Myocyte (in vitro differentiated cells): ENCODE data around the gene SFMBT1. TPM values are rescaled to one million over a fixed set of nuclear protein-coding genes. Genes with fewer than 3 reads are reported as not detected.

Source experiments
- DNase-seq: peaks from one replicate; pipeline ENCODE4 v3.0.0-alpha.2; 2012; ENCODE audit warnings: low read depth
- total RNA-seq: library from RNA; depleted of rRNA; stranded (reverse); fragments of >200 nt; gene quantifications from 2 replicates; pipeline ENCODE4 v1.2.3, GENCODE V29; 2014

Gene SFMBT1
- total RNA-seq, 1 donor from 2014 or later, result 8.1 TPM

DNA sequence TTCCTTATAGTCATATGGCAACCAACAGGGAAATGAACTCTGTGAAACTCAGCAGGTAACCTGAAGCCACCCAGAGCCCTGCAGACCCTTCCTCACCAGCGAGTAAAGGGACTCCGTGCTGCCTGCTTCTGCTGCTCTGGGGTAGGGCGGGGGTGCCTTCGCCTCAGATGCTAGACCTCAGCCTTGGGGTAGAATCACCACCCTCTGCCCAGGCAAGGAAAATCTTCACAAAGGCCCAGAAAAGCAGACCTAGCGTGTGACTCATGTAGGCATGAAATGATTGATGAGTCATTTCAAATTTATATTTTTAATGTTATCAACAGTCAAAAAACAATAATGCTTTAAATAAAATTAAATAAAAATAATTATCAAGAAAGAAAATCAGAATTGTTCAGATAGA is 155.1 kb downstream of the SFMBT1 start:
- no peak for DNase-seq

DNA sequence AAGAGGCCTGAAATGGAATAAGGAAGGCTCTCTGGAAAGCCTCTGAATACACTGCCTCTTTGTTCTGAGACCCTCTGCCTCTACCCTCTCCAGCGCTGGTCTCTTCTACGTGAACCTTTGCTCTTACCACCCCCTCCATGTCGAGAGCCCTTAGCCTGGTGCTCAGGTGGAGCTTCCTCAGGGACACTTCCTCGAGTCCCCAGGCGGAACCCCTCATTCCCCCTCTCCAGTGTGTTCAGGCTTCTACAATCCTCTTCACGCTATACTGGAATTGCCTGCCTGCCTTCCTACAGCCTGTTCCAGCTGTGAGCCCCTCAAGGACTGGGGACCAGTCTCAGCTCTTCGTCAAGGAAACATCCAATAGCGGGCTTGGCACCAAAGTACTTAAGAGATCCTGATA is 156.0 kb downstream of the SFMBT1 start:
- DNase-seq, result no peak

DNA sequence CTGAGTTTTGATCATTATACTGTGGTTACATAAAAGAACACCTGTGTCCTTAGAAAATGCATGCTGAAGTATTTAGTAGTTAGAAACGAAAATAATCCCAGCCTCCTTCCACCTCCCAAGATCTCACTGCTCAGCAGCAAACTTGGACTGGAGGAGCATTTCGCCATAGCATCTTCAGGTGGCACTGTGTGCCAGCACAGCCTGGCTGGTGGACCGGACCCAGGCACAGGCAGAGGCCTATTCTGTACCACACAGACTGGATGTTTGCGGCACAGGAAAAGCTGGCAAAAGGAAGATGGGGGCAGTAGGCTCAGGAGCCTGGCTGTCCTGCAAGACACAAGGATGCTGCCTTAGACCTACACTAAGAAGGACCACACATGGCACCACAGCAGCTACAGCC is 158.7 kb downstream of the SFMBT1 start:
- DNase-seq, result no peak

DNA sequence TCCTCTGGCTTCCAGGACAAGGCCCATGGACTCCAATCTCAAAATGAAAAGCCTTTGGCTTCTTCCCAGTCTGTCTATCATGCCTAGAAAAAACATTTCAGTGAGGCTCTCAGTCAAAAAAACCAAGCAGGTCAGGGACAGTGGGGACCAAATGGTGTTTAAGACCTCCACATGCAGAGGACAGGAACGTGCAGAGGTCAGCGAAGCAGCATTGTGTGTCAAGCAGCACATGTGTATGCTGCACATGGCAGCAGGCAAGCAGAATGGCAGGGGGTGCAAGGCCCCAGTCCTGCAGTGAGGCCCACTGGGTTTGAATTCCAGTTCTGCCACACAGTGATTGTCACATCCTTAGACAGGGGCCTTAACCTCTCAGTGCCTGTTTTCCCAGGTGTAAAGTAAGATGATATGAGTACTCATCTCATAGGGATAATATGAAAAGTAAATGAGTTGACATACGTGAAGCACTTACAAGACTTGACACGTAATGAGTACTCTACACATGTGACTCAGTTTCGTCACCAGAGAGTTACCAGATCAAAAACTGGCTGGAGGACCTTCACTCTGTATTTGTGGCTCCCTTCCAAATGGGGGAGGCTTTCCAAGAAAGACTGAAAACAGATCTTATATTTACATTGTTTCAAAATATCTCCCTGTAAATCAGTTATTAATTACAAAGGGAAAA is 159.7 kb downstream of the SFMBT1 start:
- DNase-seq, result no peak

DNA sequence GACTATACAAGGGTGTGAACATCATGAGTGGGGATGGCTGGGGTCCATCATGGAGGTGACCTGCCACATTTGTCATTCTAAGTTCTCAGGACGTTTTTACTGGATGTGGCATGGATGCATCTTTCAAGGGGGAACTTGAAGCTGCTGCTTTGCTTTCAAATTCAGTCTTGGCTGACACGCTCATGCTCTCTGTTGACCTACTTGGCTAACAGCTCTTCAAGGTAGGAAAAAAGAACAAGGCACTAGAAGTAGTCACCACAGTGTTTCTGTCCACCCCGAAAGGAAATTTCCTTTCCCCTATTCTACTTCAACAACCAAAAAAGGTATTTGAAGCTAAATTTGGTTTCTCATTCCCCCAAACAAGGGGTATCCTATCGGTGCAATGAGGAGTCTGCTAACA is 163.5 kb downstream of the SFMBT1 start:
- no peak for DNase-seq

DNA sequence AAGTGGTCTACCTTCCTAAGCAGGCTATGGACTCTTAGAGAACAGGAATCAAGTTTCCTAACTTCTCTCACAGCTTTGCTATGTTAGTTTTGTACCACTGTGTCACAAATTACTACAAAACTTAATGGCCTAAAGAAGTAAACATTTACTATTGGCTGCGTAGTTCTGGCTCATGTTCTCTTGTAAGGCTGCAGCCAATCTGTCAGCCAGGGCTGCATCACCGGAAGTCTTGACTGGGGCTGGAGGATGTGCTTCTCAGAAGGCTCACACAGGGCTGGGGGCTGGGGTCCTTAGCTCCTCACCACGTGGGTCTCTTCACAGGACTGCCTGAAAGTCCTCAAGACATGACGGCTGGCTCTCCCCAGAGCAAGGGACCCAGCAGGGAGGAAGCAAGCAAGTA is 164.0 kb downstream of the SFMBT1 start:
- no peak for DNase-seq

DNA sequence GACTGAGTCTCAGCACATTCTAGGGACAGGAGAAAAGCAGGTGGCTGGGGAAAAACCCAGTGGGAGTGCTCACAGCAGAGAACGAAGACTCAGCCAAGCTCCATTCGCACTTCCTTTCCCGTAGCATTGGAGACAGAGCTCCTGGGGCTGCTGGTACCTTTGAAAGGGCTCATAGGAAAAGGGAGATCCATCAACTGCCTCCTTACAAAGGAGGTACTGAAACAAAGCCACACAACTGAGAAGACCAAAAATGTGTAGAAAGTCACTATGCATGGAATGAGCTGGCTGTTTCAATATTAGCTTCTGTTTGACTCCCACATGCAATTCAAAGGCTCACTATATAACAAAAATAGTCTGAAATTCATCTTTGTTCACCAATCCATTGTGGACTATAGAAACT is 165.4 kb downstream of the SFMBT1 start:
- no peak for DNase-seq

DNA sequence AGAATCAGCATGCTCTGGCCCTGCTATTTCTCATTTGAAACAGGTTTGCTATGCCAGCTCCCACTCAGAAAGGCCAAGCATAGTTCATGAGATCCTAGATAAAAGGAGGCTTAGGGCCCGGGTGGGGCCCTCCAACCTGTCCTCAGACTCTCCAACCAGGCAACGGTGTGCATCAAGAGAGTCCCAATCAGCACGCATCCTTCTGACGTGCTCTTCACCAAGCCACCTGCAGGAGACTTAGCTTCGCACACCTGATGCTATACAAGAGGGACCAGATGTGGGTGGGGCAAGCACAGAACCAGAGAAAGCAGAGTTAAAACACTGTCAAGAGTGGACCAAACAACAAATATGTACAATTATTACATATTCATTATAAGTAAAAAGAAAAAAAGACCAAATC is 165.8 kb downstream of the SFMBT1 start:
- DNase-seq, result no peak

DNA sequence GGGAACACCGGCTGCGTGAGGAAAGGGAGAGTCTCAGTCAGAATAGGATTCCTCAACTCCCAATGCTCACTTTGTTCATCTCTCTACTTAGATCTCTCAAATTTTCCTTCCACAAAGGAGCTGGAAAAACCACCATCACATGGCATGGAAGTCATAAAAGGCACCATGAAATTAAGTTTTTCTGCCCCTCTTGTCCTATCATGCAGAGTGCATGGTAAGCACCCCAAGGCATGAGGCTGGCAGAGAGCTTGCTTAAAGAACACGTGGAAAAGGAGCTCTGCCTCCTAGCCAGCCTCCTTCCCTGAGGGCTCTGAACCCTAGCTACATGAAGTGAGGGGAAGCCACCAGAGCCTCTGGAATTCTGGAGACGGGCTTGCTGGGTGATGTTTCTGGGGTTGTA is 166.3 kb downstream of the SFMBT1 start:
- no peak for DNase-seq

DNA sequence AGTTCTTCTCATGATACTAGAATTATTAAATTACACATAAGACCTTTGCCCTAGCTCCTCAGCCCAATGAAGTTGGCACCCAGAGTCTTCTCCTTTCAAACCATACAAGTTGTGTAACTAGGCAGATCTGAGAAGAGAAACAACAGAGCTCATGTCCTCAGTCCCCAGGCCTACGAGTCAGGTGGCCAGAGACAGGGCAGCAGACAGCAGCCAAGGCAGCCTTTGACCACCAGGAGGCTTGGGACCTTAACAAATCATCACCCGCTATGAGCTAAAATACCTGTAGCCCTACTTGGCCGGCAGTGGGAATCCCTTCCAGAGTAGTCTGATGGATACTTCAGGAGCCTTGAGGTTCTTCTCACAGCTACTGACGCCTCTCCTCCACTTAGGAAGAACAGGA is 166.8 kb downstream of the SFMBT1 start:
- DNase-seq, result no peak

DNA sequence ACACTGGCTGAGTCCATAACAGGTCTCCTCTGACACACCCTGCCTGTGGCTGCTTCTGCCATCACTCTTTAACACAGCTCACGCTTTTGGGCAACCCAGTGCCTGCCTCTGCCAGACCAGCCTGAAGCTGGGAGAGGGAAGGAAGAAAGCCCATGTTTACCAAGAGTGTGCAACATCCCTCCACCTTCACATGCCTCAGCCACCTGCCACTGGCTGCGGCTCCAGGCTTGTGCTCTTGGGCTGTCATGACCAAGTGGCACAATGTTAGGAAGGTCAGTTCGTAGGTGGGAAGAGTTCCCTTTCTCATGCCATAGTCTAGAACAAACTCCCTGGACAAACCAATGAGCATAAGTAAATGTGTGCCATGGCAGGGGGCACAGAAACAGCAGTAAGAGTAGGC is 168.8 kb downstream of the SFMBT1 start:
- DNase-seq, result no peak

DNA sequence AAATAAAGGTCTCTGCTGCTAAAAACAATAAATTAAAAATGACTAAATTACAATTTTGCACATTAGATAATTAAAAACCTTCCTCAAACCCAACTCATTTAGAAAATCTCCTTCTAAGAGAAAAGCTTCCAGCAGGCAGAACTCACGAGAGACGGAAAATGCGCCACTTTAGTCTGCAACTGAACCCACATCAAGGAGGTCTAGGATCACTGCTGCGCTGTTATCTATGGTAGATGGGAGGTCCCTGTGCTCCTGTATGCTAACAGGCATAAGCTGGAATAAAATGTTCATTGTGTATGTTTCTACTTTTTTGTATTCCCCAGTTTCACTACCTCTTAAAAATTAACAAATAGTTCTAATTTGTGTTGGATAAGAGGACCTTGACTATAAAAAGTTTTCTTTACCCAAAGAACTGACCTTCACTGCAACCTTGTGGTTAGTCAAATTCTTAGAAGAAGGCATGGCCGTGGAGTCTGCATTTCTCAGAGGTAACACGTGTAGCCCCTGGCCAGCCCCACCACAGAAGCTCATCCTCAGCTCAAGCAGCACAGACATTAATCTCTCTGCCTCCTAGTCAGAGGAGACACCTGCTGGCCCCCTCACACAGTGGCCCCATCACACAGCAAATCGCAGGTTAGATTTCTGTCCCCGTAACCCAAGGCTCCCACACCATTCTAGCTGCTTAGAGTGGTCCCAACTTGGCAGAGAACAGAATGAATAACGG is 170.8 kb downstream of the SFMBT1 start:
- no peak for DNase-seq

DNA sequence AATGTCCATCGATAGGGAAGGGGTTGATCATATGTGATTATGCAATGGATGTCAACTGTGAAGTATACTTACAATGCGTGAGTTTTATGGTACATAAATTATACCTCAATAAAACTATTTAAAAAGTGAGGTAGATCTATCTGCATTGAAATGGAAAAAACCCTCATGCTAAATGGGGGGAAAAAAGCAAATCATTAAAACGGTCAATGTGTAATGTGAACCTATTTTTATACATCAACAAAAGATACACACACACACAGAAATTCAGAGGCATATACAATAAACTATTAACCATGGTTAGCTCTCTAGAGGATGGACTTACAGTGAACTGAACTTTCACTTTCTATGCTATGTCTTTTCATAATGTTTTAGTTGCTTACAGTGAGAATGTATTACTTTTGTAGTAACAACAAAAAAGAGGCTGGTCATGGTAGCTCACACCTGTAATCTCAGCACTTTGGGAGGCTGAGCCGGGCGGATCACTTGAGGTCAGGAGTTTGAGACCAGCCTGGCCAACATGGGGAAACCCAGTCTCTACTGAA is 171.6 kb downstream of the SFMBT1 start:
- DNase-seq, result no peak

DNA sequence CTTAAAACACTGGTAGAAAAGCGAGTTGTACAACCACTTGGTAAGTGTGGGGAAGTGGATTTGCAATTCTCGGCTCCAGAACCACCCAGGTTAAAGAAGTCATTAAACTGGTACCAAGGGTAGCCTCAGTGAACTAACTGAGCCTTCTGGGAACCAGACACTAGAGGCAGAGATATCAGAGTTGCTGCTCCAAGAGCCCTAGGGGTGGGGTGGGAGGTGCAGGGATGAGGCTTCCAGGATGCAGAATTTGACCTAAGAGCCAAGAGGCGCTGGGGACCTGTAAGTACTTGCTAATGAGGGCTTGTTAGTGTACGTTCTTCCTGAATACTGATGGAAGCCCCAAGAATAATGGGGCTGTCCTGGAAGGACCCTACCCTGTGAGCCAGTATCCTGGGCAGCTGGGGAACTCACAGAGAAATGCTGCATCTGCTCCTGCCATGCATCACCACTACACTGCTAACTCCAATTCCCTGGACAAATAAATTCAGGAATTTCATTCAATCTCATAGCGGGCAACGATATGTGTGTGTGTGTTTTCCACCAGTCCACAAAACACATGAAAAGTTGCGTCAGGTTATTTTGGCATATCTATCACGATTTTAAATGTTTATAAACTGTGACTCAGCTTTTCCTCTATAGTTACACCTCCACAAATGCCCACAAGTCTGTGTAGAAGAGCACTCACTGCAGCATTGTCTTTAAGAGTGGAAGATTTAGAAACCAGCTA is 172.3 kb downstream of the SFMBT1 start:
- peak; percentile 29 for DNase-seq

DNA sequence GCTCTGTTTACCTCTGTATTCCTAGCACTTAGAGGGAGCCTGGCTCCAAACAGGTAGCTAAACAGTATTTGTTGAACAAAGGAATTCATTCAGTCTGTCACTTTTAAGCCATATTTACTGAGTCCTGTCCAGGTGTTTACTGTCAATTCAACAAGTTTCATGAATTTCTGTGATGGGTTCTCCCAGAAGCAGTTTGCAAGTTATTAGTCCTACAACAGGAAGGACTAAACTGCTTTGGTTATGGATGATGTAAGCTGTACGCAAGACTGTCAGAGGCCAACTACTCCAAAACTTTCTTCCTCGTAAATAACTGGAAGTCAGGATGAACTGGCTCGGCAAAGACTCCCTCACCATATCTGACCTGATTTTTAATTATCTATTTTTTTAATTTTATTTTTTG is 173.6 kb downstream of the SFMBT1 start:
- DNase-seq, result no peak

DNA sequence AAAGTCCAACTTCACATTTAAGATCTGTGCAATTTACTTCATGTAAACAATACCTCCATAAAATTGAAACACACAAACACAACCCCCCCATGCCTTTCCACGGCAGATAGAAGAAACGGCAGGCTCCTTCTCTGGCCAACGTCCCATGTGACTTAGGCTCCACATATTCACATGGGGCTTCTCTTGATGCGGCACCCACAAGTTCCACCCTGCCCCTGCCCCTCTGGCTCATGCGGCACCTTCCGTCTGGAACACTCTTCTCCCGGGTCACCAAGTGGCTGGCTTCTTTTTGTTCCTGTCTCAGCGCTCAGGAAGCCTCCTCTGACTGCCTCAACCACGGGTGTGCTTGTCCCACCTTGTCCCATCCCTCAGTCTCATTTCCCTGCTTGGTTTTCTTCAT is 174.1 kb downstream of the SFMBT1 start:
- no peak for DNase-seq

DNA sequence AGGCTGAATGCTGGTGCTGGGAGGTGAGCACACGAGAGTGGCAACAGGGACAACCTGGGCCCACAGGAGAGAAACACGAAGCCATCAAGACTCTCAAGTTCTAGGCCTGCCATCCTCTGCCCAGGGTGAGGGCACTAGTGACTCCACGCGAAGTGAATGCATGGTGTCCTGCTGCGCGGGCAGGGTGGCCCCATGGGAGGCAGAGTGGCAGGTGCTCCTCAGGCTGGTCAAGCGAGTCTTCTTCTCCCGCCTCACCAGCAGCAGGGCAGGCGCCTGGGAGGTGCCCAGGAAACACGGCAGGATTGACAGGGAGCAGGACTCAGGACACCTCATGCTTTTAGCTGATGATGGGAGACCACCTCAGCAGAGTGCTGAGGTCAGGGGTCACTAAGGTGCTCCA is 175.4 kb downstream of the SFMBT1 start:
- DNase-seq, result no peak

DNA sequence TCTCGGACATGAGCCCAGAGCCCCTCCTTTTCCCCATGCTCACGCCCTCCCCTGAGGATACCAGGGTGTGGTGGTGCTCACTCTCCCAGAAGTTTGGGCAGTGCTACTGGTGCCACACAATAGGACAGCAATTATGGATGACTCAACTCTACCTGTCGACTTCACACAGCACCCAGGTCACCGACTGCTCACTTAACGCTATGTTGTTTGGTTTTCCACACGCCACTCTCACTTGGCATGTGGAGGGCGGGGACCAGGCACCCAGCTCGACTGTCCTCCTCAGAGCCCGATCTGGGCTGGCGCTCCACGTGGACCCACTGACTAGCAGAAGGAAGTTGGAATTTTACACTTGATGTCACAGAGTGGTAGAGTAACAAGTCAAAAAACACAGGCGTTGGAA is 179.4 kb downstream of the SFMBT1 start:
- DNase-seq, result no peak

DNA sequence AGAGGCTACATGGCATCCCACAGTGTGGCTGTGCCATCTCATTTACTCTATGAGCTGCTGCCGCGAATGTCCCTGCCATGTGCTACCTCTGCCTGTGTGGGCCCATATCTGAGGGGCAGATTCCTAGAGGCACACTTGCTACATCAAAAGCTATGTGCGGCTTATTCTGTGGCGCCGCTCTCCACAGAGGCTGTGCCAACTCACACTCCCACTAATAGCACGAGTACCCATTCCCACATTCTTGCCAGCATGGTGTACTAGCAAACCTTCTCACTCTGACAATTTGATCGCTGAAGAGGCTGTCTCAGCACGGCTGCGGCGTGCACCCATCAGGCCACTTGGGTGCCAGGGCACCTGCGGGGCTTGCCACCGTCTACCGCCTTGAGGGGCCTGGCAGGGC is 179.9 kb downstream of the SFMBT1 start:
- no peak for DNase-seq

DNA sequence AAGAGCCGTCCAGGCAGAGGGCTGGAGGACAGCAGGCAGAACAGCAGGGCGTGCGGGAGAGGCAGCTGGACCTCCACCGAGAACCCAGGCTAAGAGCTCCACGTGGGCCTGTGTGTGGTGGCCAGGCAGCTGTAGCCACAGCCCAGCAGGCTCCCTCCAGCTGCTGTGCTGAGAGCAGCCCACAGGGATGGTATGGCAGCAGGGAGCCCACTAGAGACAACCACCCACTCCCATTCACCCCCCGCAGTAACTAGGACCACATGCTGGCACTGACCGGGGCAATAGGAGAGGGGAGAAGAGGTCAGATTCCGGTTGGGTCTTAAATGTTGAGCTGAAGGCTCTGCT is 185.5 kb downstream of the SFMBT1 start:
- peak; percentile 66 for DNase-seq

DNA sequence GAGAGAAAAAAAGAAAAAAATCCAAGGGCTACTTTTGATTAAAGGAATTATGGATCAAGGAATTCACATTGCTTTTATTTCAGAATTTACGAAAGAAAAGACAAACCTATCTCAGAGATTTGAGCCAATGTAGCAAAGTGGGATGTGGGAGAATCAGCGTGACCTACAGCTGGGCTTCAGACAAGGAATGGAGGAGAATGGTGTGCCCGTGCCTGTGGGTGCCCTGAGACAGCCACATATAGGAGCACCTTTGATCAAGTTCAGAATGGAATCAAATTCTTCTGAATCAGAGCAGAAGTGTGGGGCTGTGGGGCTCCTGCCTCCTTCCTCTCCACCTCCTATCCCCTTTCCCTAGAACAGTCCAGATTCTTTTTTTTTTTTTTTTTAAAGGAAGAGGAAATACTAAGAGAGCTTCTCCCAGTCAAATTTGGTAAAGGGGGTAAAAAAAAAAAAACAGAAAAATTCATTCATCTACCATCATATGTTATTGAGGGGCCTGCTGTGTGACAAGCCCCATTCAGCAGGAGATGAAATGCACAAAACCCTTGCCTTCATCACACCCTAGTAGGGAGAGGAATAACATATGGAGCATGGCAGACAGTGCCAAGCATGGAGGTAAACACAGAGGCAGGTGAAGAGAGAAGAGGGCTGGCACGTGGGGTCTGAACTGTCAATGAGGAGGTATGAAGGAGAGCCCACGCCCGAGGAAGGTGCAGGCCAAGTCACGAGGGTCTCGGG is 186.0 kb downstream of the SFMBT1 start:
- DNase-seq, result no peak

DNA sequence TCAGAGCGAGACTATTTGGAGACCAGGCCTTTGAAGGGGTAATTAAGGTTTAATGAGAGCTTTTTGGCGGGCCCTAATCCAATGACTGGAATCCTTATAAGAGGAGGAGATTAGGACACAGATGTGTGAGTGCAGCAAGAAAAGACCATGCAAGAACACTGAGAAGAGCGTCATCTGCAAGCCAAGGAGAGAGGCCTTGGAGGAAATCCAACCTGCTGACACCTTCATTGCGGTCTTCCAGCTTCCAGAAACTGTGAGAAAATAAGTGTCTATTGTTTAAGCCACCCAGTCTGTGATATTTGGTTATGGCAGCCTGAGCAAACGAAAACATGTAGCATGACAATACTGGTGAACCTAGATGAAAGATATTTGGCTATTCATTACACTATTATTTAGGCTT is 188.0 kb downstream of the SFMBT1 start:
- no peak for DNase-seq
